ENCODE results near the gene PBX3.

The PBX3 gene

DNA sequence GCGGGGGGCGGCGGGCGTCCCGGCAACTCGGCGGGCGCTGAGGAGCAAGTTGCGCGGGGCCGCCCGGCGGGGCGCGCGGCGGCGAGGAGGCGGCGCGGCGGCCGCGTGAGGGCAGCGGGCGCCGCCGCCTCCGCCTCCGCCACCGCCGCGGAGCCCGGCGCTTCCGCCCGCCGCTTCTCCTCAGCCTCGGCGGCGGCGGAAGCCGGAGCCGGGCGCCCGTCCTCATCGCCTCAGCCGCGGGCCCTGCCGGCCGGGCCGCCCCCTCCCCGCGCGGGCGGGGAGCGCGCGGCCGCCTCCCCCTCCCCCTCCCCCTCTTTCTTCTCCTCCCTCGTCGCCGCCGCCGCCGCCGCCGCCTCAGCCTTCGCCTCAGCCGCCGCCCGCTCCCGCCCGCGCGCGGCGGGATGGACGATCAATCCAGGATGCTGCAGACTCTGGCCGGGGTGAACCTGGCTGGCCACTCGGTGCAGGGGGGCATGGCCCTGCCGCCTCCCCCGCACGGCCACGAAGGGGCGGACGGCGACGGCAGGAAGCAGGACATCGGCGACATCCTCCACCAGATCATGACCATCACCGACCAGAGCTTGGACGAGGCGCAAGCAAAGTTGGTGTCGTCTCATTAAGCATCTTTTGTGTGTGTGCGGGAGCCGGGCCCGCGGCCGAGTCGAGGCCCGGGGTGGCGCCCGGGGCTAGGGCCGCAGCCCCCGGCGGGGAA, at the start of gene PBX3:
Gene PBX3 (plus strand): TSS at position 321 of the 712 bp plus-strand sequence.
- DNase-seq (ENCODE audit: low read depth, low spot score): peak; percentile 48

DNA sequence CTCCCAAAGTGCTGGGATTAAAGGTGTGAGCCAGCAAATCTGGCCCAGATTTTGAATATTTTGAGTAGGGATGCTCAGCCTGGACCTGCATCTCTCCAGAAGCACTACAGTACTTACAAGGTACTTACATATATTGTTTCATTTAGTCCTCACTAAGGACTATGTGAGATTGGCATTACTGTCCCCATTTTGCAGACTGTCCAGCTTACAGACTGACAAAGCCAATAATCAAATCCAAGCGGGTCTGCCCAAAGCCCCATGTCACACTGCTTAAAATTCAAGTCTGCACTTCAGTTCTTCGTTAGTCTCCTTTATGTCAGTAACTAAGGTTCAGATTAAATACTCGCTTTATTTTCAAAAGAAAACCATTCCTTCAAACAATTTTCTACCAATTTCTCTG, 47.3 kb upstream of the PBX3 start:
- DNase-seq (ENCODE audit: low read depth, low spot score): no peak

DNA sequence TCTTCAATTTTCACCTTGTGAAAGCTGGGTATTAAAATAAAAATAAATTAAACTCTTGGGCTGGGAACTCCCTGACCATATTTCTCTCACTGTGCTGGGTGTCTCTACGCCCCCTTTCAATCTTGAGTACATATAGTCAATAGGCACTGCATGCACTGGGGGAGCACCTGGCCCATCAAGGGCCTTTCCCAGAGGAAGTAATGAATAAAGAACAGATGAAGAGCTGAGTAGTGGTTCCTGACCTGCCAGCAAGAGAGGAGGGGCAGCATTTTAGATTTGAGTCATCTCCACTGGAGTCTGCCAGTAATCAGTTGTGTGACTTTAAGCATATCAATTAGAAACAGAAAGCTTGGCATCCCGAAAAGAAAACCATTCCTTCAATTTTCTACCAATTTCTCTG, 46.4 kb upstream of the PBX3 start:
- DNase-seq (ENCODE audit: low read depth, low spot score): no peak

DNA sequence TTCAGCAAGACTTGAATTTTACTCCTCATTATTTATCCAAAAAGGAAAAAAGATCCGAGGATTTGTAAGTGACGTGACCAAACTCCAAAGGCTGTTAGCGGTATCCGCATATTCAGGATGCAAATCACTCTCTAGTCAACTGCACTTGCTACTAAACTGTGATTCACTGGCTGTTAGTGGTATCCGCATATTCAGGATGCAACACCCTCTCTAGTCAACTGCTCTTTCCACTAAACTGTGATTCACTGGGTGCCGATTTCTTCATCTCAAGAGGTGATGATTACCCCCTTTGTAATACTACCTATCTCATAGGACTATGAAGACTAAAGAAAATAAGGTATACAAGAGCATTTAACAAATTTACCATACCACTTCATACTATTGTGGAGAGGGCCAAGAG, 45.8 kb upstream of the PBX3 start:
- no peak for DNase-seq (ENCODE audit: low read depth, low spot score)

DNA sequence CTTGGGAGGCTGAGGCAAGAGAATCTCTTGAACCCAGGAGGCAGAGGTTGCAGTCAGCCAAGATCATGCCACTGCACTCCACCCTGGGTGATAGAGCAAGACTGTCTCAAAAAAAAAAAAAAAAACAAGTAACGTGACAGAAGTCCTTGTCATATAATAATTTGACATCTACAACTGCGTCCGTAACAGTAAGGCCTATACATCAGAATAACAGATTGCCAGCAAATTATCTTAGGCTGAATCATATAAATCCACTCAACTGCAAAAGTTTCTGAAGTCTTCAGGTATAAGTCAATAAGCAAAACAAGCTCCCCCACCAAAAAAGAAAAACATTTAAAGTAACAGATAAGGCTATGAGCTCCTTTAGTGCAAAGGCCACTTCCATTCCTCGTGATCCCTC, 43.5 kb upstream of the PBX3 start:
- no peak for DNase-seq (ENCODE audit: low read depth, low spot score)

DNA sequence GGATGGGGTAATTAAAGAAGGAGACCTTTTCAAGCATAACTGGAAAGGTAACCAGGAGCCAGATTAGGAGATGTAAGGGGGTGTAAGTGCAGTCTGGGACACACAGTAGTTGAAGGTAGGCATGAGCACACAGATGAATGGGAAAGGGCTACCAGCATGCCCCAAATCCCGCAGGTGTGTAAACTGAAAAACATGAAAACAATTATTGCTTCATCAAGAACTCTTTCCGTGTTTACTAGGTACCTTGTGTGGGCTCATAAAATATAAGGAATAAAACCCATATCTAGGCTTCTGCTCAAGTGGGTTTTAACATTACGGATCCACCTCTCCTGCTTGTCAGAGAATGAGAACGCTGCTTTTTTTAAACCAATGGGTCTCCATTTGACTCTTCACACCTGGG, 41.3 kb upstream of the PBX3 start:
- no peak for DNase-seq (ENCODE audit: low read depth, low spot score)

DNA sequence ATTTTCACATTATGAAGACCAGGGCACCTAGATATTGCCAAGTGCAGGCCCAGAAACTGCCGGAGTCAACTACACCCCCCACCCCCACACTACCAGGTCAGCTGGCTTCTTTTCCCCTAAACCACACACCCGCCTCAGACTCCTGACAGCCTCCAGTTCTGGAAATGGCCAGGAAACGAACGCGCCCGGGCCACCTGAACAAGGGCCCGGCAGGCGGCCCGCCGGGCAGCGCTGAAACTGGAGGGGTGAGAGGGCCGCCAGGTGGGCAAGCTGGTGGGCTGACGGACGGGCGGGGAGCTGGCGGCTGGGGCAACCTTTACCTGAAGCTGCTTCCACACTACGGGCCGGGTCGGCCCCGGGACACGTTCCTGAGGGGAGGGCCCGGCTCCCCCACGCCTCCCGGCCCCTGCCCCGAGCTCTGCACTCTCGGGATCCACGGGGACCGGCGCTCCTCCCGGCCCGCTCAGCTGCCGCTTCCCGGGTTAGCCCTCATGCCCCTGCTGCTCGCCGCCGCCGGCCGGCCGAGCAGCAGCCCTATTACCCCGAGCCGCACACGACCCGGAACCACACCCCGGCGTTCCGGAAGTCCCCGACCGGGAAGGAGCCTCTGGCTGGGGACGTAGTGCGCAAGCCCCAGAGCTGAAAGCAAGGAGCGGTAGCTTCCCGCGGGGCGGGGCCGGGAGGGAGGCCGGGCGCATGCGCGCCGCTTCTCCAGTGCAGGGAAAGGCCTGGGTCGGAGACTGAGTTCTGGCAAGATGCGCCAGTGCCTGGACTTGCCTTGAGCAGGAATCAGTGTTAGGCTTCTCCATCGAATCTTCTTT, 40.3 kb upstream of the PBX3 start, which contains the start of gene MAPKAP1:
Gene MAPKAP1 (minus strand): TSS at position 558 of the 821 bp plus-strand sequence. CDS start 34,634 bp downstream, outside the sequence.
- peak; percentile 97 for DNase-seq (ENCODE audit: low read depth, low spot score)

DNA sequence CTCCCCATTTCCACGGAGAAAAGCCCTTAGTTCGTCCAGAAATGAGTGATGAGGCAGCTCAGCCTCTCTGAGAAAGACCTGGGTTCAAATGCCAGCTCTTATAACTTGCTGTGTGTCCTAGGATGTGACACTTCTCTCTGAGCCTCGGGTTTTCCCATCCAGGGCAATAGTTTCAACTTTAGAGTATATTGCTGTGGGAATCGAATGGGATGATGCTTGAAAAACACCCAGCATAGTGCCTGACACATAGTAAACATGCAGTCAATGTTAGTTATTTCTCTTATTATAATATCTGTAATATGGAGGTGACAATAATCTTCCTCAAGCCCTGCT, 39.7 kb upstream of the PBX3 start:
- no peak for DNase-seq (ENCODE audit: low read depth, low spot score)

DNA sequence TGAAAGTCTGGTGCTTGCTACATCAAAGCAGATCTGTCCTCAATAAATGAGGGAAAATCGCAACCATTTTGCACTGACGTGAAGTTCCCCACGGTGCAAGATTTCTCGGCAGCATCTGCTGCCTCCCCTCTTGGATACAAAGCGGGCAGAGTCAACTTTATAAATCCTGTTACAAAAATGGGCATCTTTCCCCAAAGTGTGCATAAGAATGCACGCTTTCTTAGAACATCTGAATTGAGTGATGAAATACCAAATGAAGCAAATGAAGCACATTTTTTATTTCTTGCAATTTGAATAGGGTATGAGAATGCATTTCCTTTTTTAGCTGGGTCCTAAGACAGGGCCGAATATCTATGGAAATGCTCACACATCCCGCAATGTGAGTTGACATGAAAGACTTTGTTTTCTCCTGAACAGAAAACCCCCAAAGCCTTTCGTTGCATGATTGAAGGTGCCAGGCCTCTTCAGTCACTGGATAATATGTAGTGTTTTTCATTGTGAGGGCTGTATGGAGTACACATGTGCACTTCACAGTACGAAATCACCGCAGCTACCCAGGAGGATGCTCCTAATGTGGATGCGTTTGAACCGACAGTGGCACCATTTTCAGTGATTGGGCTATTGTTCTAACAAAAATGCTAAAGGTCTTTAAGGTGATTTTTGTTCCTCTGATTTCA, 20.6 kb upstream of the PBX3 start:
- no peak for DNase-seq (ENCODE audit: low read depth, low spot score)

DNA sequence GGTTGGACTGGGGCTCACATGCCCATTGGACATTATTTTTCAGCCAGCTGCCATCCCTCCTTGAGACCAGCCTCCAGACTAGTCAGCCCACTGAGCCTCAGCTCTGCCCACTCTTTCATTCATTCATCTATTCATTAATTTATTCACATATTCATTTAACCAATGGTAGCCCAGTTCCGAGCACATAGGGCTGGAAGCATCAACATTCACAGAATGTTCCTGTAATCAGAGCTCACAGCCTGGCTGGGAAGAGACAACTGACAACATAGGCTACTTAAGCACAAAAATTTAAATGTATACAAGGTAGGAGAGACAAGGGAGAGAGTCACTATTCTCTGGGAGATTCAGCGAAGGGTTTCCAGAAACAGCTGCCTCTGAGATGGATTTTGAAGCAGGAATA, 17.0 kb upstream of the PBX3 start:
- no peak for DNase-seq (ENCODE audit: low read depth, low spot score)

DNA sequence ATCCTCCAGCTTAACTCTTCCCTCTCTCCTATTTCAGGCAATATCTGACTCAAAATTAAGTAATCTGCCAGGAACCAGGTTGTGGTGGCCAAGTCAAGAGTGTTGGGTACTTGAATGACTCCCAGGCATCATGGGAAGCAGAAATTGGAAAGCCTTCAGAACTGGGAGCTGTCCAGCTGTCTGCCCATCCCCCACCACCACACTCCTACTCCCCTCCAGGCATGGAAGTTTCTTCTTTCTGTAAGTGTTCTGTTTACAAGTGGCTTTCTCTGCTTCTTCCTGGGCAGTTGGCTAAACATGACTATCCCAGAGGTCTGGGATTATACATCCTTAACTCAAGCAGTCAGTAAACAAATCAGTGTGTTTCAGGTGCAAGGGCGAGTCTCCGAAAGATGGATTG, 14.6 kb upstream of the PBX3 start:
- peak; percentile 92 for DNase-seq (ENCODE audit: low read depth, low spot score)

DNA sequence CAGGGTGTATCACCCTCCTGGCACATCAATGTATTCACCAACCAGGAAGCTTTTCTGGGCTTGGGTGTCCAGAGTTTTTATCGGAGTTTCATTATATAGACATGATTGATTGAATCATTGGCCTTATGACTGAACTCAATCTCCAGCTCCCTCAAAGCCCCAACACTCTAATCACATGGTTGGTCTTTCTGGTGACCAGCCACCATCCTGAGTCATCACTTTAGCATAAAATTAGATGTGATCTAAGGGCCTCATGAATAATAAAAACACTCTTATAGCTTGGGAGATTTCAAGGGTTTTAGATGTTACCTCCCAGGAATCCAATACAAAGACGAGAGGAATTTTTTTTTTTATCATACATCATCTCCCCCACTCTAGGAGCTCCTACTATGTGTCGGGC, 7.7 kb upstream of the PBX3 start:
- DNase-seq (ENCODE audit: low read depth, low spot score): no peak

DNA sequence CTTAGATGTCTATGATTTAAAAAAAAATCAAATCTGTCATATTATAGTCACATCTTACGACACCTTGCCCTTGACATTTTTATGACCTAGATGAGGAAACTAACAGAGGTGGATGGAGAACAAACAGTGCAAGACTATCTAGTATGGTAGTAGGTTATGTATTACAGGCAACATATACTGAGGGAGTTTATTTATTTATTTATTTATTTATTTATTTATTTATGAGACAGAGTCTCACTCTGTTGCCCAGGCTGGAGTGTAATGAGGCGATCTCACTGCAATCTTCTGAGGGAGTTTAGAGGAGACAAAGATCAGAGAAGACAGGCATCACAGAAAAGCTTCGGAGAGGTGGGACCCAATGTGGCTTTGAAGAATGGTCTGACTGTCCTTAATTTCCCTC, 4.5 kb upstream of the PBX3 start:
- DNase-seq (ENCODE audit: low read depth, low spot score): no peak

DNA sequence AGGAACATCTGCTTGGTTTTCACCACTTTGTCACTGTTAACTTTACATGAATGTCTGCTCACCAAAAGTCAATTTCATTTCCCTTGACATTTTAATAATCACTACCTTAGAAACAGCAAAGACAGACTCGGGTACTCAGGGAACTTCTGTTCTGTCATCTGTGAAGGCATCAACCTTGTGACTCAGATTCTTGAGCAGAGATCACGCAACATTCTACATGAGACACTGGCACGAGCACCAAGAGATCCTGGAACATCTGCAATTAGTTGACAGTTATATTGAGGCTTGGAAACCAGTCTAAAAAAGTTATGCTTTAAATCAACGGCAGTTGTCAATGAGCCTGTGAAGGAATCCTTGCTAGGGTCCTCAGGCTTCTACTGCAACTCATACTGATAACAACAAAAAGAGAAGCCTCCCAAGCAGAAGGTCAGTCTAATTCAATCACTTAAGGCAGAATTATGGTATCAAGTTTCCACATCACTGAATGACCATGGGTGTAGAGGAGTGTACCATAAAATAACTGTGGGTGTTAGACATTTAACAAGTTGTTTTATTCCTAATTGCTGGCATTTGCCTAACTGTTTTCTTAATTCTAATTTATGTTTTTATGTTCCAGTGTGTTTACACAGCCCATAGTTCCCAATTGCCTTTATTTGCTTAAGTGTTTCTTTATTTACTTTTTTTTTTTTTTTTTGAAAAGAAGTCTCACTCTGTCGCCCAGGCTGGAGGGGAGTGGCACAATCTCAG, 3.3 kb upstream of the PBX3 start:
- no peak for DNase-seq (ENCODE audit: low read depth, low spot score)

DNA sequence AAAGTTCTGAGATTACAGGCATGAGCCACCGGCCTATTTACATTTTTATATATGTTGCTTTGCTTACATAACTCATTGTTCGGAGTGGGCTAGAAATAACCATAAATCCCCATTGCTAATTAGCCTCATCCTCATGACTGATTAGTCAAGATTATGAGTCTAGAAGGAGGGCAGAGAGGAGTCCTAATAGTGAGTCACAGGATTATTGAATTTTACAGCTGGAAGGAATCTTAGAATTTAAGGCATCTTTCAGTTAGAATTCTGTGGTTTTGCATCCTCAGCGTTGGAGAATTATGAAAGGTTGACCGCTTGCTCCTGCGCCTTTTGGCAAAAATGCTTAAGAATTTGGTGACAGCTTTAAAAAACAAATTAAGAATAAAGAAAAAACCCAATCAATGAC, 2.6 kb upstream of the PBX3 start:
- DNase-seq (ENCODE audit: low read depth, low spot score): no peak

DNA sequence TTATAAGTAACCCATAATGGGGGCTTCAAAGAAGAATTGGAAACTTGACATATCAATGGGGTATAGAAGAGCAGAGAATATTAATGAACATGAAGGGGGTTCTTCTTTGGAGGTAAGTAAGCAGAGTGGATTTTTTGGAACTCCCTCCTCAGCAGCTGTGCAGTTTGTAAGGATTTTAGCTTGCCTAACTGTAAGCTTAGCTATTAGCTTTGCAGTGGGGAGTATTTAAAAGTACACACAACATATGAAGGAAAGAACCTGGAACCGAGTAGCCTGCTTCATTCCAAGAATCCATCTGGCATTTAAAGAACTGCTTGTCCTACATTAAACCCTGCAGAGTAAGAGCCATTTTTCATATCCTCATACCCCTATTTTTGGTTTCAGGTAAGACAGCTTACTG, 2.2 kb upstream of the PBX3 start:
- DNase-seq (ENCODE audit: low read depth, low spot score): no peak

DNA sequence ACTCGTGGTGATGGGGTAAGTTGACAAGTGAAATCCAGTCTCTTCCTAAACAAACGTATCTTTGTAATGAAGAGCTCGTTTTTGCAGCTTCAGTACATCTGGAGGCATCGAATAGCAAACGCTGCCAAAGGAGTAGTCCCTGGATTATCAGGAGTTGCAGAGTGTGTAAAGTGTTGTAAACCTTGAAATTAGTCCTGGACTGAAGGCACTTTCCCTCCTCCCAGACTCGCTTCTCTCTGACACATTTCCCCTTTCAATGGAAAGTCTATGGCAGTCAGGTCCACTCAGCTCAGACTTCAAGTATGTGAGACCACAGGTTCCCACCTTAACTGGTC, 1.5 kb upstream of the PBX3 start:
- DNase-seq (ENCODE audit: low read depth, low spot score): no peak

DNA sequence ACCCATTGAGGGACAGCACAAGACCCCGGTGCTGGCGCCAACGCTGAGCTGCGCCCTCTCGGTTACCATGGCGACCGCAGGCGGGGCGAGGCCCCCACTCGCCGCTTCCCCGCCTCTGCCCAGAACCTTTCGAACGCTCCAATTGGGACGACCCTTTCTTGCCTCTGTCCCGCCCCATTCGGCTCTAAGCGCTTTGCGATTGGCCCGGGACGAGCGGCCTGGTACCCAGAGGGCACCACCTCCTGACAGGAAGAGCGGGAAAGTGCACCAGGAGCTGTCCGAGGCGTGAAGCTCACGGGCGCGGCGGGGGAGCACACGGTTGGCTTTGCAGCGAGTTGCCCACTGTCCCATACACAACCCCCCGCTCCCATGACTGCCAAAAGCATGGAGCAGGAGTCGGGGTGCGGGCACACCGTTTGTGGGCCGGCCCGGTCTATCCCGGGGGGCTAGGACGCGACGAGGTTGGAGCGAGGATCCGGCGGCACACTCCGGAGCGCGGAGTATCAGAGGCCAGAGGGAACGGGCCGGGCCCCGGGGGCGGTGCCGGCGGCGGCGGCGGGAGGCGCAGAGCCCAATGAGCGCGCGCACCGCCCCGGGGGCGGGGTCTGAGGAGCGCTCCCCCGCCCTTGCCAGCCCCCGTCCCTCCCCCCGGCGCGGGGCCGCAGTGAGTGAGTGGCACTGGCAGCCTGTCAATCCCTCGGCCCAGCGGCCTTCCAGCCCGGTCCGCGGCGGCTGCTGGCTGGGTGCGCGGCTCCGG, 978 bp upstream of the PBX3 start:
- peak; percentile 99 for DNase-seq (ENCODE audit: low read depth, low spot score)

DNA sequence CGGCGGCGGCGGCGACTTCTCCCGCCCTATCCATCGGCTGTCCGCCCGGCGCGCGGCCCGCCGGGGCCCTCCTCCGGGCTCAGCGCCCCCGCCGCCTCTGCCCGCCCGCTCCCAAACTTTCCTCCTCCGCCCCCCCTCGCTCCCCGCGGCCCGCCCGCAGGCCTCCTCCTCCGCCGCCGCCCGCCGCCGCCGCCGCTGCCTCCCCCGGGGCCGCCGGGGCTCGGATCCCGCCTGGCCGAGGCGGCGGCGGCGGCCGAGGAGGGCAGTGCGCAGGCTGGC, 460 bp upstream of the PBX3 start:
- DNase-seq (ENCODE audit: low read depth, low spot score): no peak

DNA sequence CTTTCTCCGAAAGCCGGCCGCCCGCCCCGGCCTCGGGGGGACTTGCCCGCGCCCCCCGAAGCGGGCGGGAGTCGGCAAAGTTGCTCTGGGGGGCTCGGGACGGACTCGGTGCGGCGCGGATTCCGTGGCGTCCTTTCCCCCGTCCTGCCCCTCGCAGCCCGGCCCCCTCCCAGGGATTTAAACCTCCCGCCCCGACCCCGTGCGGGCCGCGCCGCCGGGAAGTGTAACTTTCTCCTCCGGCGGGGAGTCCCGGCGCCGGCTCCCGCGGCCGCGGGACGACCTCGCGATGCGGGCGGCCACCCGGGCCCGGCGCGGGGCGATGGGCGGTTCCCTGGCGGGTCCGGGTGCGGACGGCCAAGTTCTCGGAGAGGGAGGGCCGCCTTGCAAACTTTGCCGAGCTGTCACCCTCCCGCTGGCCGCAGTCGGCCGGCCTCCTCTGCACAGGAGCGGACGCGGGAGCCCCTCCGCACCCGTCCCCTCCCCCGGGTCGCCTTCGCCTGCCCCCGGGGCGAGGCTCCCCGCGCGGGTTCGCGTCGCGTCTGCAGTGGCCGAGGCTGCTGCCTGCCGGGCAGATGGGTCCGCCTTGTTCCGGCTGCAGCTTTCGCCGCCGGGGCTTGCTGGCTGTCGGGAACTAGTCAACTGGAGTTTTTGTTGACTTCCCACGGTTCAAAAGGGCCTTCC, 732 bp downstream of the PBX3 start:
- peak; percentile 52 for DNase-seq (ENCODE audit: low read depth, low spot score)
